ENCODE measurements around the gene PHLDB3. TPM values are rescaled to one million over a fixed set of nuclear protein-coding genes. Genes with fewer than 3 reads are reported as not detected.

The PHLDB3 gene
- total and polyA plus RNA-seq, 2 of the 4 experiments (the other 2 are of a cell fraction): 2.9 to 10.6 TPM

DNA sequence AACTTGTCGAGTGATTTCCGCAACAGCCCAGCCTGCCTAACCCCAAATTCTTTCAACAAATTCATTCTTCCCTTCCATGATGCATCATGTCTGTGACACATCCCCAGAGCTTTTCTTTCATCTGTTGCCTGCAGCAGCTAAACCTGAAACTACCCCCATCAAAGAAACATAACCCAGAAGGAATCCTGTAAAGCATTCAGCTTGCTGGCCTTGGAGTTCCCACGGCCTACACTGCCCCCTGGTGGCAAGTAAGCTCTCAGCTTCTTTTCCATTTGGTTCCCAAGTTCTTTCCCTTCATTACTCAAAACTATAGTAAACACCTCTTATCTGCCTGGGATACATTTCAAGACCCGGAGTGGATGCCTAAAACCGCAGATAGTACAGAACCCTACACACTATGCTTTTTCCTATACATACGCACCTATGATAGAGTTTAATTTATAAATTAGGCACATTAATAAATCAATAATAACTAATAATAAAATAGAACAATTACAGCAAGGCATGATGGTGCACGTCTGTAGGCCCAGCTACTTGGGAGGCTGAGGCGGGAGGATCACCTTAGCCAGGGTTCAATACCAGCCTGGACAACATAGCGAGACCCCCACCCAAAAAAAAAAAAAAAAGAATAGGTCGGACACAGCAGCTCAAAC lies 15.0 kb upstream of the PHLDB3 start:
- H3K56ac ChIP-seq (ENCODE audit: extremely low read depth, insufficient read depth, low read length): no peak overlapping the region
- H3K79me1 ChIP-seq (ENCODE audit: low read depth in 1 of 2, low read length in 2 of 2): peaks cover 21 to 54% of the 10 kb centered on the region in 2 experiments
- H3K27me3 ChIP-seq (ENCODE audit: control insufficient read depth, insufficient read depth, low read length): no peaks in the 10 kb centered on the region
- no peak overlapping the region for H3K9ac ChIP-seq (ENCODE audit: low read depth, low read length)
- no peak overlapping the region for H3K4me2 ChIP-seq (ENCODE audit: low read depth, low read length)
- peaks cover 7% of the 10 kb centered on the region for H3K9me1 ChIP-seq (ENCODE audit: insufficient read depth, low read length)
- DNase-seq (peak; percentile 97), ATAC-seq (ENCODE audit: low read depth) (peak; percentile 91)
- dilution Hi-C loops (cut with HindIII; ENCODE audit: low sequenced_read_pairs, unreplicated experiment): no loop called here
- peaks cover 3% of the 10 kb centered on the region for H3K36me3 ChIP-seq (ENCODE audit: control insufficient read depth, insufficient read depth, low read length)
- no peaks in the 10 kb centered on the region for H4K20me1 ChIP-seq (ENCODE audit: insufficient read depth, low read length)
- H3K9me3 ChIP-seq (ENCODE audit: control insufficient read depth, insufficient read depth, low read length): no peaks in the 10 kb centered on the region
- no peak overlapping the region for H3K18ac ChIP-seq (ENCODE audit: low read depth, low read length)
- no peak overlapping the region for H4K8ac ChIP-seq (ENCODE audit: low read depth in 2 of 2, low read length in 2 of 2)
- H3K27ac ChIP-seq (ENCODE audit: insufficient read depth, low read length): no peak overlapping the region
- H2BK20ac ChIP-seq (ENCODE audit: low read depth, low read length): no peak overlapping the region
- POLR2A ChIA-PET (ENCODE audit: unreplicated experiment): interaction anchor here (1.0 kb wide), 1 partner anchor 73 kb away, joined by 13 read pairs; no protein-coding TSS in a partner anchor
- no peak overlapping the region for H2BK15ac ChIP-seq (ENCODE audit: low read depth, low read length)
- H2BK120ac ChIP-seq (ENCODE audit: low read depth, low read length): no peak overlapping the region
- no peak overlapping the region for H3K4me3 ChIP-seq (ENCODE audit: insufficient read depth, low read depth, low read length)
- H2AK5ac ChIP-seq (ENCODE audit: low read depth, low read length): no peak overlapping the region
- no TSS peak for BruUV-seq (replicated peaks)
- no peak overlapping the region for H3K23ac ChIP-seq (ENCODE audit: low read depth, low read length)
- no peak overlapping the region for H4K5ac ChIP-seq (ENCODE audit: low read depth, low read length)
- H3K14ac ChIP-seq (replicated peaks; ENCODE audit: low read depth, low read length): no peak overlapping the region
- H2BK5ac ChIP-seq (ENCODE audit: low read depth, low read length, poor library complexity, severe bottlenecking): no peak overlapping the region
- H3K4me1 ChIP-seq (ENCODE audit: control insufficient read depth, insufficient read depth, low read length): no peaks in the 10 kb centered on the region
- CTCF ChIA-PET: interaction anchor here (0.5 to 3.0 kb wide), 12 partner anchors 9 to 818 kb away, joined by 3 to 23 read pairs (median 6); partner anchors contain the start of gene PHLDB3
- H3K4ac ChIP-seq (ENCODE audit: low read depth, low read length): no peak overlapping the region
- H4K91ac ChIP-seq (ENCODE audit: insufficient read depth, low read depth, low read length): no peak overlapping the region
- intact Hi-C loops (cut with micrococcal nuclease): loop anchor here (1.0 kb wide), 2 partner anchors 72 to 415 kb away; no protein-coding TSS in a partner anchor
- WGBS, 2 experiments (ENCODE audit: extremely low coverage in 2 of 2, insufficient read length in 1 of 2): 80% methylated on average over 1 of the region's 10 CpGs; no CpG with 5 or more reads in 1 of the 2 experiments
- H2AK9ac ChIP-seq (replicated peaks; ENCODE audit: low read depth, low read length, poor library complexity): peak overlapping the region; percentile 66
- H2AFZ ChIP-seq (replicated peaks; ENCODE audit: low read length, poor library complexity): peak overlapping the region; percentile 71
- in situ Hi-C loops (cut with MboI; ENCODE audit: low sequenced_read_pairs): loop anchor here (5.0 to 10.0 kb wide), 2 partner anchors 72 to 415 kb away; no protein-coding TSS in a partner anchor
- TF ChIP-seq RFX5 (IDR thresholded peaks at IDR 0.05; ENCODE audit: low read depth, low read length) (no peak), RAD21 (IDR thresholded peaks at IDR 0.05; ENCODE audit: low read length) (peak; percentile 98), POLR2A (IDR thresholded peaks at IDR 0.05; ENCODE audit: low read depth, low read length) (no peak), NFE2L2 (IDR thresholded peaks at IDR 0.05; ENCODE audit: low read depth, low read length) (no peak), CEBPB (IDR thresholded peaks at IDR 0.05; ENCODE audit: low read depth, low read length) (no peak), CHD1 (IDR thresholded peaks at IDR 0.05; ENCODE audit: low read depth, low read length) (no peak), MAZ (IDR thresholded peaks at IDR 0.05; ENCODE audit: borderline replicate concordance, low read depth, low read length) (peak; percentile 22; the same call in 1 of the 2 replicates), CTCF (conservative IDR thresholded peaks at IDR 0.05; ENCODE audit: low read depth, low read length) (peak; percentile 98), RCOR1 (IDR thresholded peaks at IDR 0.05; ENCODE audit: insufficient replicate concordance, low read length) (peak; percentile 59), BHLHE40 (IDR thresholded peaks at IDR 0.05; ENCODE audit: low read depth, low read length) (0 out of 2 replicates have a peak, but pooled peaks have one; percentile 36), USF2 (IDR thresholded peaks at IDR 0.05; ENCODE audit: low read depth, low read length) (no peak), MAFK (IDR thresholded peaks at IDR 0.05; ENCODE audit: low read depth, low read length) (no peak), SMC3 (IDR thresholded peaks at IDR 0.05; ENCODE audit: low read depth, low read length) (peak; percentile 98), FOS (IDR thresholded peaks at IDR 0.05; ENCODE audit: low read depth, low read length) (no peak)
- TF ChIP-seq, protein P1, sequence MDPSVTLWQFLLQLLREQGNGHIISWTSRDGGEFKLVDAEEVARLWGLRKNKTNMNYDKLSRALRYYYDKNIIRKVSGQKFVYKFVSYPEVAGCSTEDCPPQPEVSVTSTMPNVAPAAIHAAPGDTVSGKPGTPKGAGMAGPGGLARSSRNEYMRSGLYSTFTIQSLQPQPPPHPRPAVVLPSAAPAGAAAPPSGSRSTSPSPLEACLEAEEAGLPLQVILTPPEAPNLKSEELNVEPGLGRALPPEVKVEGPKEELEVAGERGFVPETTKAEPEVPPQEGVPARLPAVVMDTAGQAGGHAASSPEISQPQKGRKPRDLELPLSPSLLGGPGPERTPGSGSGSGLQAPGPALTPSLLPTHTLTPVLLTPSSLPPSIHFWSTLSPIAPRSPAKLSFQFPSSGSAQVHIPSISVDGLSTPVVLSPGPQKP (IDR thresholded peaks at IDR 0.05; ENCODE audit: borderline replicate concordance, low read depth, low read length): no peak
